Hematopoietic multipotent progenitor cell treated with erythropoietin and hydrocortisone succinate and interleukin-3 and kit ligand, for 17 days (in vitro differentiated cells): ENCODE results near the gene DISP2.

Experiments
- DNase-seq: peaks from one replicate; pipeline ENCODE4 v3.0.0-alpha.2; 2015; ENCODE audit warnings: low spot score

Gene DISP2

GRCh38 chr15:40392986-40393948, 35.2 kb downstream of the DISP2 start:
- no peak for DNase-seq

- no peak for DNase-seq
Measured at GRCh38 chr15:40397688-40398412, 39.8 kb downstream of the DISP2 start.

- no peak for DNase-seq
Measured at GRCh38 chr15:40398413-40398873, 40.4 kb downstream of the DISP2 start.

GRCh38 chr15:40399370-40399769, 41.4 kb downstream of the DISP2 start:
- no peak for DNase-seq

- DNase-seq, result peak; percentile 88
Measured at GRCh38 chr15:40405501-40406381, 47.7 kb downstream of the DISP2 start, which contains the start of gene IVD. IVD (plus strand) TSS chr15:40405795; CDS start chr15:40405828, 33 bp downstream.

- DNase-seq, result no peak
Measured at GRCh38 chr15:40407330-40407990, 49.4 kb downstream of the DISP2 start.

GRCh38 chr15:40409366-40409765, 51.3 kb downstream of the DISP2 start:
- no peak for DNase-seq

- no peak for DNase-seq
Measured at GRCh38 chr15:40410476-40410875, 52.5 kb downstream of the DISP2 start.

GRCh38 chr15:40412095-40412759, 54.2 kb downstream of the DISP2 start:
- no peak for DNase-seq

GRCh38 chr15:40413036-40413435, 55.0 kb downstream of the DISP2 start:
- no peak for DNase-seq

- no peak for DNase-seq
Measured at GRCh38 chr15:40414816-40415215, 56.8 kb downstream of the DISP2 start.

- DNase-seq, result no peak
Measured at GRCh38 chr15:40415226-40415625, 57.2 kb downstream of the DISP2 start.

GRCh38 chr15:40416056-40416455, 58.0 kb downstream of the DISP2 start:
- DNase-seq, result no peak

- DNase-seq, result no peak
Measured at GRCh38 chr15:40418126-40418525, 60.1 kb downstream of the DISP2 start.

GRCh38 chr15:40420071-40420713, 62.2 kb downstream of the DISP2 start:
- DNase-seq, result no peak

GRCh38 chr15:40420793-40421192, 62.8 kb downstream of the DISP2 start:
- DNase-seq, result no peak

- DNase-seq, result peak; percentile 73
Measured at GRCh38 chr15:40421246-40422157, 63.5 kb downstream of the DISP2 start.

GRCh38 chr15:40424483-40425115, 66.6 kb downstream of the DISP2 start:
- no peak for DNase-seq

- DNase-seq, result no peak
Measured at GRCh38 chr15:40425681-40426080, 67.7 kb downstream of the DISP2 start.
